ENCODE measurements around the gene ADGRA1.

Gene ADGRA1

DNA sequence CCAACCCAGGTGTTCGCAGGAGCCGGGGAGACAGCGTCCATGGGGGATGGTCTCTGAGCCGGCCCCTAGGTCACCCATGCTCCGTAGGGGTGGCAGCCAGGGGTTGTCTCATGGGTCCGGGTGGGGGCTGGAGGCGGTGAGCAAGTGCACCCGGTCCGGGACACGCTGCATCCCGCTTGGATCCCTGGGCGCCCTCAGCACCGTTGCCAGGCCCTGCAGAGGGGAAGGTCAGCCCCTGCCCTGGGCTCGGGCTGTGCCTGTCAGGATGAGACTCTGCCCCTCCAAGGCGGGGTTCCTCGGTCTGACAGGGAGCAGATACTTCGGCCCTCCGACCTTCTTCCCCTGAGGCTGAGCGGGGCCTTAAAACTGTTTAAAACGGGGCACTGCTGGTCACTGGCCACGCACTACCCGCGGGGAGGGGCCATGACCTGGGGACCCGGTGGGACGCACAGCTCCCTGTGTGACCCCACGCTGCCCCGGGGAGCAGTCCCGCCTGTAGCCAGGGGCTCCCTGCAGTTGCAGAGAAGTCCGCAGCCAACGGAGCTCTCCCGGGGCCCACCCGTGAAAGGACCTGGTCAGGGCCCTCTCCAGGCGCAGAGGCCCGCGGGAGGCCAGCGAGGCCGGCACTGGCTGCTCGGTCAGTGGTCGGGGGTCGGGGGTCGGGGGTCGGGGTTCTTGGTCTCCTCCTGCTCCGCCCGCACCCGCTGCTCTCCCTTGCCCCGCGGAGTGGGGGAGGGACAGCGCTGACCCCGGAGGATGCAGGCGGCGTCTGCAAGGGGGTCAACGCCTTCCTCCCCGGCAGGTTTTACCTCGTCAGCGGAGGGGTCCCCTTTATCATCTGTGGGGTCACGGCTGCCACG lies 38.9 kb downstream of the ADGRA1 start:
- Histone ChIP-seq H3K4me1 (ENCODE audit: insufficient read depth, low read length) (no peaks in the 10 kb centered on the region), H3K27me3 (ENCODE audit: insufficient read depth, low read length, poor library complexity) (no peaks in the 10 kb centered on the region), H3K27ac (ENCODE audit: low read length) (no peak overlapping the region), H3K79me2 (ENCODE audit: insufficient read depth, low read length) (no peaks in the 10 kb centered on the region), H3K4me3 (ENCODE audit: low read depth in 1 of 2, low read length in 2 of 2) (no peak overlapping the region), H3K9ac (ENCODE audit: low read depth, low read length) (no peak overlapping the region), H4K20me1 (ENCODE audit: insufficient read depth, low read length) (no peaks in the 10 kb centered on the region), H3K9me3 (ENCODE audit: insufficient read depth, low read length, severe bottlenecking) (peaks cover under 1% of the 10 kb centered on the region), H2AFZ (ENCODE audit: low read depth, low read length) (no peak overlapping the region), H3K4me2 (ENCODE audit: insufficient read depth, low read length) (no peak overlapping the region), H3K36me3 (ENCODE audit: insufficient read depth, low read length) (no peaks in the 10 kb centered on the region)
- ATAC-seq (ENCODE audit: insufficient read depth, low read depth) (no peak), DNase-seq (no peak)
- TF ChIP-seq EZH2 (IDR thresholded peaks at IDR 0.05; ENCODE audit: borderline replicate concordance, low read depth, low read length, severe bottlenecking), result no peak
- TF ChIP-seq, protein P1, sequence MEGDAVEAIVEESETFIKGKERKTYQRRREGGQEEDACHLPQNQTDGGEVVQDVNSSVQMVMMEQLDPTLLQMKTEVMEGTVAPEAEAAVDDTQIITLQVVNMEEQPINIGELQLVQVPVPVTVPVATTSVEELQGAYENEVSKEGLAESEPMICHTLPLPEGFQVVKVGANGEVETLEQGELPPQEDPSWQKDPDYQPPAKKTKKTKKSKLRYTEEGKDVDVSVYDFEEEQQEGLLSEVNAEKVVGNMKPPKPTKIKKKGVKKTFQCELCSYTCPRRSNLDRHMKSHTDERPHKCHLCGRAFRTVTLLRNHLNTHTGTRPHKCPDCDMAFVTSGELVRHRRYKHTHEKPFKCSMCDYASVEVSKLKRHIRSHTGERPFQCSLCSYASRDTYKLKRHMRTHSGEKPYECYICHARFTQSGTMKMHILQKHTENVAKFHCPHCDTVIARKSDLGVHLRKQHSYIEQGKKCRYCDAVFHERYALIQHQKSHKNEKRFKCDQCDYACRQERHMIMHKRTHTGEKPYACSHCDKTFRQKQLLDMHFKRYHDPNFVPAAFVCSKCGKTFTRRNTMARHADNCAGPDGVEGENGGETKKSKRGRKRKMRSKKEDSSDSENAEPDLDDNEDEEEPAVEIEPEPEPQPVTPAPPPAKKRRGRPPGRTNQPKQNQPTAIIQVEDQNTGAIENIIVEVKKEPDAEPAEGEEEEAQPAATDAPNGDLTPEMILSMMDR (IDR thresholded peaks at IDR 0.05; ENCODE audit: borderline replicate concordance, extremely low read depth, low read length, poor library complexity, severe bottlenecking), result no peak

DNA sequence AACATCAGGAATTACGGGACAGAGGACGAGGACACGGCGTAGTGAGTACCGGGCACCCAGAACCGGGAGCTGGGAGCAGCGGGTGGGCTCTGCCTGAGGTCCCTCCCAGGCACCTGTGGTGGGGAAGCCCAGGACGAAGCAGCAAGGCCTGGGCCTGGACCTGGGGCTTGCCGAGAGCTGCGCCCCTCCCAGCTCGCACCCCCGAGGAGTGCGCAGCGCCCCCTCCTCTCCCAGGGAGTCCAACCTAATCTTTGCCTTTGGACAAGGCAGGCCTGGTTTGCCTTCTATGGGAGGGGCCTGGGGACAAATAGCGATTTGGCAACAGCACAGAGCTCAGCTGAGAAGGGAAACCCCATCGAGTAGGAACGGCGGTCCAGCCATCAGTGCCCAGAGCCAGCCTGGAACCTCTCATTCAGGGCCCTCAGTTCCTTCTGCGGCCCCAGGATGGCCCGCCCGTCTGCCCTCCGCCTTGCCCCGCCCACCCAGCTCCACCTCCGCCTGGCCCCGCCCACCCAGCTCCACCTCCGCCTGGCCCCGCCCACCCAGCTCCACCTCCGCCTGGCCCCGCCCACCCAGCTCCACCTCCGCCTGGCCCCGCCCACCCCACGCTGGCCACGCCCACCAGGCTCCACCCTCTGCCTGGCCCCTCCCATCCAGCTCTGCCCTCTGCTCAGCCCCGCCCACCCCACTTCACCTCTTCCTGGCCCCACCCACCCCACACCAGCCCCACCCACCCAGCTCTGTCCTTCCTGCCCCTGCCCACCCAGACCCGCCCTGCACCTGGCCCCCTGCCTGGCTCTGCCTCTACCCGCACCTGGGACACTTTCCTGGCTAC lies 39.8 kb downstream of the ADGRA1 start:
- Histone ChIP-seq H4K20me1 (ENCODE audit: insufficient read depth, low read length) (no peaks in the 10 kb centered on the region), H3K9me3 (ENCODE audit: insufficient read depth, low read length, severe bottlenecking) (no peaks in the 10 kb centered on the region), H3K4me1 (ENCODE audit: insufficient read depth, low read length) (no peaks in the 10 kb centered on the region), H3K9ac (ENCODE audit: low read depth, low read length) (no peak overlapping the region), H2AFZ (ENCODE audit: low read depth, low read length) (no peak overlapping the region), H3K36me3 (ENCODE audit: insufficient read depth, low read length) (no peaks in the 10 kb centered on the region), H3K79me2 (ENCODE audit: insufficient read depth, low read length) (no peaks in the 10 kb centered on the region), H3K4me3 (ENCODE audit: low read depth in 1 of 2, low read length in 2 of 2) (no peak overlapping the region), H3K4me2 (ENCODE audit: insufficient read depth, low read length) (no peak overlapping the region), H3K27me3 (ENCODE audit: insufficient read depth, low read length, poor library complexity) (no peaks in the 10 kb centered on the region), H3K27ac (ENCODE audit: low read length) (no peak overlapping the region)
- peak; percentile 21 for DNase-seq
- no peak for ATAC-seq (ENCODE audit: insufficient read depth, low read depth)
- no peak for TF ChIP-seq EZH2 (IDR thresholded peaks at IDR 0.05; ENCODE audit: borderline replicate concordance, low read depth, low read length, severe bottlenecking)
- TF ChIP-seq, protein P1 (IDR thresholded peaks at IDR 0.05; ENCODE audit: borderline replicate concordance, extremely low read depth, low read length, poor library complexity, severe bottlenecking), result no peak

DNA sequence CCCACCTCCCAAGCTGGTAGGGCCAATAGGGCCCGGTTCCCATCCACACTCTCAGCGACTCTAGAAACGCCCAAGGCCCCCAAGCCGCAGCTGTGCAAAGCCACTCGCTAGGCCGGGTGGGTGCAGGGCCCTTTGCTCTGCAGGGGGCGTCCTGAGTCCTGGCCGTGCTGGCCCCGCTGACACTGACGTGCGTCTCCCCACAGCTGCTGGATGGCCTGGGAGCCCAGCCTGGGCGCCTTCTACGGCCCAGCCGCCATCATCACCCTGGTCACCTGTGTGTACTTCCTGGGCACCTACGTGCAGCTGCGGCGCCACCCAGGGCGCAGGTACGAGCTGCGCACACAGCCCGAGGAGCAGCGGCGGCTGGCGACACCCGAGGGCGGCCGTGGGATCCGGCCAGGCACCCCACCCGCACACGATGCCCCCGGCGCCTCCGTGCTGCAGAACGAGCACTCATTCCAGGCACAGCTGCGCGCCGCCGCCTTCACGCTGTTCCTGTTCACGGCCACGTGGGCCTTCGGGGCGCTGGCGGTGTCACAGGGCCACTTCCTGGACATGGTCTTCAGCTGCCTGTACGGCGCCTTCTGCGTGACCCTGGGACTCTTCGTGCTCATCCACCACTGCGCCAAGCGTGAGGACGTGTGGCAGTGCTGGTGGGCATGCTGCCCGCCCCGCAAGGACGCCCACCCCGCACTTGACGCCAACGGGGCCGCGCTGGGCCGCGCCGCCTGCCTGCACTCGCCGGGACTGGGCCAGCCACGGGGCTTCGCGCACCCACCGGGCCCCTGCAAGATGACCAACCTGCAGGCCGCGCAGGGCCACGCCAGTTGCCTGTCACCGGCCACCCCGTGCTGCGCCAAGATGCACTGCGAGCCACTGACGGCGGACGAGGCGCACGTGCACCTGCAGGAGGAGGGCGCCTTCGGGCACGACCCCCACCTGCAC lies 40.7 kb downstream of the ADGRA1 start:
- H3K9me3 ChIP-seq (ENCODE audit: insufficient read depth, low read length, severe bottlenecking), result no peaks in the 10 kb centered on the region
- no peak for TF ChIP-seq EZH2 (IDR thresholded peaks at IDR 0.05; ENCODE audit: borderline replicate concordance, low read depth, low read length, severe bottlenecking)
- TF ChIP-seq, protein P1 (IDR thresholded peaks at IDR 0.05; ENCODE audit: borderline replicate concordance, extremely low read depth, low read length, poor library complexity, severe bottlenecking), result no peak

More for the DNA sequence above, 40.7 kb downstream of the ADGRA1 start:
- Histone ChIP-seq H3K4me1 (ENCODE audit: insufficient read depth, low read length) (no peaks in the 10 kb centered on the region), H3K9ac (ENCODE audit: low read depth, low read length) (no peak overlapping the region), H3K4me3 (ENCODE audit: low read depth in 1 of 2, low read length in 2 of 2) (no peak overlapping the region), H2AFZ (ENCODE audit: low read depth, low read length) (no peak overlapping the region), H3K36me3 (ENCODE audit: insufficient read depth, low read length) (no peaks in the 10 kb centered on the region), H3K4me2 (ENCODE audit: insufficient read depth, low read length) (no peak overlapping the region), H3K27ac (ENCODE audit: low read length) (no peak overlapping the region), H4K20me1 (ENCODE audit: insufficient read depth, low read length) (0 out of 2 replicates have a peak, but pooled peaks cover 5% of the 10 kb centered on the region), H3K79me2 (ENCODE audit: insufficient read depth, low read length) (no peaks in the 10 kb centered on the region), H3K27me3 (ENCODE audit: insufficient read depth, low read length, poor library complexity) (no peaks in the 10 kb centered on the region)
- no peak for DNase-seq
- ATAC-seq (ENCODE audit: insufficient read depth, low read depth), result no peak

Measured in DND-41 (cell line).